ENCODE results near the gene SIRT5. TPM values are rescaled to one million over a fixed set of nuclear protein-coding genes. Genes with fewer than 3 reads are reported as not detected.

Gene SIRT5
- total RNA-seq, 4 donors from 2014 or later: 7.5 to 13.3 (median 11.7) TPM

- Histone ChIP-seq H3K36me3 (peaks cover 0 to 81% (median 6%) of the 10 kb centered on the region in 3 donors), H3K27ac (no peak overlapping the region), H3K4me1 (no peaks in the 10 kb centered on the region), H3K27me3 (no peaks in the 10 kb centered on the region), H3K4me3 (no peak overlapping the region), H3K9me3 (no peaks in the 10 kb centered on the region)
- DNase-seq (ENCODE audit: low spot score in 2 of 2): no peak
- no peak for TF ChIP-seq EP300 (IDR thresholded peaks at IDR 0.05)
- TF ChIP-seq, protein P1, sequence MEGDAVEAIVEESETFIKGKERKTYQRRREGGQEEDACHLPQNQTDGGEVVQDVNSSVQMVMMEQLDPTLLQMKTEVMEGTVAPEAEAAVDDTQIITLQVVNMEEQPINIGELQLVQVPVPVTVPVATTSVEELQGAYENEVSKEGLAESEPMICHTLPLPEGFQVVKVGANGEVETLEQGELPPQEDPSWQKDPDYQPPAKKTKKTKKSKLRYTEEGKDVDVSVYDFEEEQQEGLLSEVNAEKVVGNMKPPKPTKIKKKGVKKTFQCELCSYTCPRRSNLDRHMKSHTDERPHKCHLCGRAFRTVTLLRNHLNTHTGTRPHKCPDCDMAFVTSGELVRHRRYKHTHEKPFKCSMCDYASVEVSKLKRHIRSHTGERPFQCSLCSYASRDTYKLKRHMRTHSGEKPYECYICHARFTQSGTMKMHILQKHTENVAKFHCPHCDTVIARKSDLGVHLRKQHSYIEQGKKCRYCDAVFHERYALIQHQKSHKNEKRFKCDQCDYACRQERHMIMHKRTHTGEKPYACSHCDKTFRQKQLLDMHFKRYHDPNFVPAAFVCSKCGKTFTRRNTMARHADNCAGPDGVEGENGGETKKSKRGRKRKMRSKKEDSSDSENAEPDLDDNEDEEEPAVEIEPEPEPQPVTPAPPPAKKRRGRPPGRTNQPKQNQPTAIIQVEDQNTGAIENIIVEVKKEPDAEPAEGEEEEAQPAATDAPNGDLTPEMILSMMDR (IDR thresholded peaks at IDR 0.05): no peak
- TF ChIP-seq POLR2A (IDR thresholded peaks at IDR 0.05): no peak
- WGBS, 2 donors: 91 to 92% methylated on average over 6 of the region's 6 CpGs
These were observed 25.6 kb downstream of the SIRT5 start for GRCh38 chr6:13600036-13600435.

DNA sequence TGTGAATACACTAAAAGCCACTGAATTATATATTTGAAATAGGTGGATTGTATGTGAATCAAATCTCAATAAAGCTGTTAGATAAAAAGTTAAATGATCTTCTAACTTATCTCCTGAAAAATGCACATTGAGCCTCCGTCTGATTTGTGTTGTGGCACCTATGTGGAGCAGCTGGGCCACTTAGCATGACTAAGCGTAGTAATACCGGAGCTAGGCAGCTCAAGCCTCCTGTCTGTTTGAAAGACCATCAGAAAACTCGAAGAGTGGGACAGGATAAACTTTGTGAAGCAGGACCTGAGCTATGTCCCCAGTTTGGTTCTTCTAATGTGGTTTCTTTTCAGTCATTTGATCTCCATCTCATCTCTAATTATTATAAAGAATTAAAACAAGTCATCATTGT lies 29.7 kb downstream of the SIRT5 start:
- no peak for TF ChIP-seq POLR2A (IDR thresholded peaks at IDR 0.05)
- TF ChIP-seq, protein P1 (IDR thresholded peaks at IDR 0.05): no peak
- TF ChIP-seq EP300 (IDR thresholded peaks at IDR 0.05): no peak
- H3K27me3 ChIP-seq: no peaks in the 10 kb centered on the region
- WGBS, 2 donors: 90 to 92% methylated on average over 4 of the region's 4 CpGs
- H3K4me1 ChIP-seq: no peaks in the 10 kb centered on the region
- H3K9me3 ChIP-seq: no peaks in the 10 kb centered on the region
- DNase-seq (ENCODE audit: low spot score in 2 of 2): no peak
- H3K4me3 ChIP-seq: no peak overlapping the region
- peaks cover 0 to 70% (median 0%) of the 10 kb centered on the region in 3 donors for H3K36me3 ChIP-seq
- no peak overlapping the region for H3K27ac ChIP-seq

DNA sequence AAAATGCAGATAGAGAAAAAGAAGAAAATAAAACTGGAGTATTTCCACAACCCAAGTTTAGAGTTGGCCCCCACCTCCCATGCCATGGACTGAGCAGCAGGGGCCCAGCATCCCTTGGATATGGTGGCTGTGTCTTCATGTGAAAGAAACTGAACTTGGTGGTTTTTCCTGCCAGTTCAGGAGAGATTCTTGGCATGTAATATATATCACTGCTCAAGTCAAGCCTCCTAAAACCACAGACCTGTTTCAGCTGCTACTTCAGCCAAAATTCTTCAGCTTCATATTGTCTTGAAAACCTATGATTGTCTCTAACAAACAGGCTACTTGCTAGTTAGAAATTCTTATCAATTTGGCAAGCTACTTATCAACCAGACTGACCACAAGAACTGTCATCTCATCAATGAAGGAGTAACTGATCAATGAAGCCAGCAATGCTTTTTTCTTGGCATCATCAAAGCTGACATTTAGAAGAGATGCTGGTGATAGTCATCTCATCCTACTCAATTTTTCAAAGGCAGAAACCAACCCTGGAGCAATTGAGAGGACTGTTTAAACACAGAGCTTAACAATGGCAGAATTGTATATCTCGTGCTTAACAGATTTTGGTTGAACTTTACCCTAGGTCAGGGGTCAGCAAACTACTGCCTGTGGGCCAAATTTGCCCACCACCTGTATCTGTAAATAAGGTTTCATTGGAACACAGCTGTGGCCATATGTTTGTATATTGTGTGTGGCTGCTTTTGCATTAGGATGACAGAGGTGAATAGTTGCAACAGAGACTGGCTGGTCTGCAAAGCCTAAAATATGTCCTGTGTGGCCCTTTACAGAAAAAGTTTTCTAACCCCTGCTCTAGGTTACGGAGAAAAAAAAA lies 30.4 kb downstream of the SIRT5 start:
- TF ChIP-seq, protein P1 (IDR thresholded peaks at IDR 0.05): no peak
- TF ChIP-seq POLR2A (IDR thresholded peaks at IDR 0.05) (no peak), EP300 (IDR thresholded peaks at IDR 0.05) (no peak)
- peaks cover 0 to 63% (median 0%) of the 10 kb centered on the region in 3 donors for H3K36me3 ChIP-seq

DNA sequence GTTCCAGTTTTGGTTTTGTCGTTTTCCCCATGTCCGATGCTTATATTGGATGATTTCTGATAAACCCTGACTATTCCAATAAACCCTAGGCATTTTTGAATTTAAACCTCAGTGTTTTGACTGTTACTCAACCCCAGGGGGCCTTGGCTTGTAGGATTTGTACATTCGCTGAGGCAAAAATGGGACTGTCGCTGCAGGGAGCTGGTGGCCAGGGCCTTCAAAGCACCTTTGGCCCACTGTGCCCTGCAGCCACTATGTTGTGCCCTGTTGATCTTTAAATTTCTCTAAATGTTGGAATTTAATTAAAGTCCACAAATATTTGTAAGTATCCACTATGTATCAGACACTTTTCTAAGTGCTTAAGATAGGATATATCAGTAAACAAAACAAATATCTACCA lies 31.2 kb downstream of the SIRT5 start:
- no peak for DNase-seq (ENCODE audit: low spot score in 2 of 2)
- 88% methylated on average over 4 of the region's 4 CpGs for WGBS, 2 donors
- H3K4me1 ChIP-seq: no peaks in the 10 kb centered on the region
- TF ChIP-seq EP300 (IDR thresholded peaks at IDR 0.05) (no peak), POLR2A (IDR thresholded peaks at IDR 0.05) (no peak)
- TF ChIP-seq, protein P1 (IDR thresholded peaks at IDR 0.05): no peak
- peaks cover 0 to 58% (median 0%) of the 10 kb centered on the region in 3 donors for H3K36me3 ChIP-seq
- no peak overlapping the region for H3K27ac ChIP-seq
- no peak overlapping the region for H3K4me3 ChIP-seq
- no peaks in the 10 kb centered on the region for H3K27me3 ChIP-seq
- H3K9me3 ChIP-seq: no peaks in the 10 kb centered on the region

More for the DNA sequence above, 30.4 kb downstream of the SIRT5 start:
- Histone ChIP-seq H3K4me1 (no peaks in the 10 kb centered on the region), H3K4me3 (no peak overlapping the region), H3K27me3 (no peaks in the 10 kb centered on the region), H3K27ac (no peak overlapping the region), H3K9me3 (no peaks in the 10 kb centered on the region)
- 58 to 62% methylated on average over 2 of the region's 2 CpGs for WGBS, 2 donors
- no peak for DNase-seq (ENCODE audit: low spot score in 2 of 2)

DNA sequence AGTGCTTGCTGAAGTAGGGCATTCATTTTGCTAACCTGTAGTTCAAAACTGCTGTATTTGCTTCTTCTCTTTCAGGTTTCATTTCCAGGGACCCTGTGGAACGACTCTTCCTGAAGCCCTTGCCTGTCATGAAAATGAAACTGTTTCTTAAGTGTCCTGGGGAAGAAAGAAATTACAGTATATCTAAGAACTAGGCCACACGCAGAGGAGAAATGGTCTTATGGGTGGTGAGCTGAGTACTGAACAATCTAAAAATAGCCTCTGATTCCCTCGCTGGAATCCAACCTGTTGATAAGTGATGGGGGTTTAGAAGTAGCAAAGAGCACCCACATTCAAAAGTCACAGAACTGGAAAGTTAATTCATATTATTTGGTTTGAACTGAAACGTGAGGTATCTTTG lies 37.3 kb downstream of the SIRT5 start:
- TF ChIP-seq EP300 (IDR thresholded peaks at IDR 0.05) (no peak), POLR2A (IDR thresholded peaks at IDR 0.05) (no peak)
- TF ChIP-seq, protein P1 (IDR thresholded peaks at IDR 0.05): no peak
- DNase-seq (ENCODE audit: low spot score in 2 of 2): no peak
- 58 to 73% methylated on average over 4 of the region's 4 CpGs for WGBS, 2 donors
- H3K27me3 ChIP-seq: no peaks in the 10 kb centered on the region
- no peaks in the 10 kb centered on the region for H3K9me3 ChIP-seq
- H3K4me3 ChIP-seq: no peak overlapping the region
- H3K36me3 ChIP-seq: peaks cover 0 to 27% (median 0%) of the 10 kb centered on the region in 3 donors
- H3K27ac ChIP-seq: no peak overlapping the region
- peaks cover 0 to 22% (median 9%) of the 10 kb centered on the region in 4 donors for H3K4me1 ChIP-seq

Data from tibial nerve (tissue), 4 donors.